Neural cell (in vitro differentiated cells): ENCODE measurements around the gene APOBEC3F.

Source experiments
- EP300 ChIP-seq: fragments of 450-650 bp; conservative IDR thresholded peaks from 2 replicates; pipeline ENCODE4 v1.6.1; 2014; ENCODE audit warnings: antibody characterized with exemption, mild to moderate bottlenecking, moderate library complexity; ENCODE audit not compliant: poor library complexity, severe bottlenecking
- MXI1 ChIP-seq: fragments of 450-650 bp; conservative IDR thresholded peaks from 2 replicates; pipeline ENCODE4 v1.6.1; 2014; ENCODE audit warnings: antibody characterized with exemption, mild to moderate bottlenecking; ENCODE audit not compliant: poor library complexity, severe bottlenecking
- TF ChIP-seq, protein P1 (sequence below): fragments of 450-650 bp; IDR thresholded peaks from 2 replicates; pipeline ENCODE4 v1.5.1; 2014; ENCODE audit warnings: antibody characterized with exemption, mild to moderate bottlenecking, moderate library complexity; ENCODE audit not compliant: poor library complexity, severe bottlenecking

DNA sequence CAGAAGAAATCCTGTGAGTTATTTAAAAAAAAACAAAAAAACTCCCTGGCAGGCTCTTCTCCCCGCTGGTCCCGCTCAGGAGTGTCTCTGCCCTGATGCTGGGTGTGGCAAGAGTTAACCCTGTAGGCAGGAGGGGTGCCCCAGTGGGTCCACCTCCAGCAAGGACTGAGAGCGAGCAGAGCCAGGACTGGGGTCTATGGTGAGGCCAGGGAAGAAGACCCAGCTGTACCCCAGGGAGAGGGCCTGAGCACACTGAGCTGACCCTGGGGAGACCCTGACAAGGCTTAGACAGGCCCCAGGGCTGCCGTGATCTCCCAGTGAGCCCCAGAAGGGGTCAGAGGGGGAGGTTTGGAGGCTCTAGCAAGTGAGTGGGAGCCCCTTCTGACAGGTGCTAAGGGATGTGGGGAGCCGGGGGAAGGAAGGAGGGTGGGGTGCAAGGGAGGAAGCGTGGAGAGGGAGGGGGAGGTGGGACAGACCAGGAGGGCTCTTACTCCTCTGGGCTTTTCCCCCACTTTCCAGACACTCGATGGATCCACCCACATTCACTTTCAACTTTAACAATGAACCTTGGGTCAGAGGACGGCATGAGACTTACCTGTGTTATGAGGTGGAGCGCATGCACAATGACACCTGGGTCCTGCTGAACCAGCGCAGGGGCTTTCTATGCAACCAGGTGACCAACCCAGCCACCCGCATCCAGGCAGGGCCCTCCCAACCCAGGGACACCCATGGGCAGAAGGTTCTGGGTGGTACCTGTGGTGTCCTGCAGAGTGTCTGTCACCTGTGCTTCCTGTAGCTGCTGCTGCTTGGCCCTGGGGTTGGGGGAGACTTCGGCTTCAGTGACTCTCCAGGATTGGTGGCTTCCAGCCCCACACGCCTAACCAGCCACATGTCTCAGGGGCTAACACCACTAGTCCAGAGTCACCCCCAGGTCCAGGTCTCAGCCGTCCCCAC is 42.8 kb downstream of the APOBEC3F start:
- TF ChIP-seq, protein P1, sequence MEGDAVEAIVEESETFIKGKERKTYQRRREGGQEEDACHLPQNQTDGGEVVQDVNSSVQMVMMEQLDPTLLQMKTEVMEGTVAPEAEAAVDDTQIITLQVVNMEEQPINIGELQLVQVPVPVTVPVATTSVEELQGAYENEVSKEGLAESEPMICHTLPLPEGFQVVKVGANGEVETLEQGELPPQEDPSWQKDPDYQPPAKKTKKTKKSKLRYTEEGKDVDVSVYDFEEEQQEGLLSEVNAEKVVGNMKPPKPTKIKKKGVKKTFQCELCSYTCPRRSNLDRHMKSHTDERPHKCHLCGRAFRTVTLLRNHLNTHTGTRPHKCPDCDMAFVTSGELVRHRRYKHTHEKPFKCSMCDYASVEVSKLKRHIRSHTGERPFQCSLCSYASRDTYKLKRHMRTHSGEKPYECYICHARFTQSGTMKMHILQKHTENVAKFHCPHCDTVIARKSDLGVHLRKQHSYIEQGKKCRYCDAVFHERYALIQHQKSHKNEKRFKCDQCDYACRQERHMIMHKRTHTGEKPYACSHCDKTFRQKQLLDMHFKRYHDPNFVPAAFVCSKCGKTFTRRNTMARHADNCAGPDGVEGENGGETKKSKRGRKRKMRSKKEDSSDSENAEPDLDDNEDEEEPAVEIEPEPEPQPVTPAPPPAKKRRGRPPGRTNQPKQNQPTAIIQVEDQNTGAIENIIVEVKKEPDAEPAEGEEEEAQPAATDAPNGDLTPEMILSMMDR: no peak
- TF ChIP-seq EP300 (no peak), MXI1 (no peak)
